OCI-LY1 (cell line): ENCODE data around the gene DLGAP4.

Experiments used
- EZH2 ChIP-seq: fragments of 200-600 bp; sonication (generic), shearing (Covaris generic); IDR thresholded peaks from 2 replicates; pipeline ENCODE4 v1.8.0; 2017; ENCODE audit warnings: borderline replicate concordance, mixed run types, mild to moderate bottlenecking, antibody characterized with exemption, low read length, moderate library complexity, mixed read lengths
- TF ChIP-seq, protein P1 (sequence below): fragments of 200-600 bp; sonication (generic), shearing (Covaris generic); IDR thresholded peaks from 2 replicates; pipeline ENCODE4 v1.5.1; 2017; ENCODE audit warnings: mild to moderate bottlenecking, antibody characterized with exemption, low read length, moderate library complexity, mixed read lengths

DNA sequence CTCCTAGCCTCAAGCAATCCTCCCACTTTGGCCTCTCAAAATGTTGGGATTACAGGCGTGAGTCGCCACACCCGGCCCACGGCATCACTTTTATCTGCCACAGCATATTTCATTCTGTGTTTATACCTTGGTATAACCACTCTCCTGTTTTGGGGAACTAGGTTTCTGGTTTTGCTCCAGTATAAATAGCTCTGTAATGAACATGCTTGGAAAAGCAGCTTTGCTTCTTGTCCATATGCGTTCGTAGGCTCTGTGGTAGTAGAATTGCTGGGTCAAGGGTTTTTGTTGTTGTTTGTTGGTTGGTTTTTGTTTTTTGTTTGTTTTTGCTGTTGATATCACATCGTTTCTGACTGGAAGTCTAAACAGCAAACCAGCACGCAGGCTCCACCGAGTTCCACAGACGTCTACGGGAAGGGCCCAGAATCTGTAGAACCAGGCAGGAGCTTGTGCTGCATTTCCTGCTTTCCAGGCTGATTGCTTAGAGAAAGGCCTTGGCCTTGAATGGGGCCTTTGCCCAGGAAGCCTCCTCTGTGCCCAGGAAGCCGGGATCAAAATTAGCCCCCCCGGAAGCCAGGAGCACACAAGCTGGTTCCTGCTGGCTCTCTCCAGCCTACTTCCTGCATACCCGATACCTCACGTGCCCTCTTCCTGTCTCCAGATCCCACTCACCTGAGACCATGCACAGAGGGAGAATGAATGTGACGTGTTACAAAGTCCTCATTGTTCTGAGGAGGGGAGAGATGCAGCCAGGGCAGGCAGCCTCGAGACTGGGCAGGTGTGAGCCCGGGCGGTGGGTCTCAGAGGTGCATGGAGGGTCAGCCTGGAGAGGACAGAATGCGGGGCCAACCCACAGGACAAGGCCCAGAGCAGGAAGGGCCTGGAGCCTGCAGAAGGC, 35.1 kb upstream of the DLGAP4 start:
- TF ChIP-seq, protein P1, sequence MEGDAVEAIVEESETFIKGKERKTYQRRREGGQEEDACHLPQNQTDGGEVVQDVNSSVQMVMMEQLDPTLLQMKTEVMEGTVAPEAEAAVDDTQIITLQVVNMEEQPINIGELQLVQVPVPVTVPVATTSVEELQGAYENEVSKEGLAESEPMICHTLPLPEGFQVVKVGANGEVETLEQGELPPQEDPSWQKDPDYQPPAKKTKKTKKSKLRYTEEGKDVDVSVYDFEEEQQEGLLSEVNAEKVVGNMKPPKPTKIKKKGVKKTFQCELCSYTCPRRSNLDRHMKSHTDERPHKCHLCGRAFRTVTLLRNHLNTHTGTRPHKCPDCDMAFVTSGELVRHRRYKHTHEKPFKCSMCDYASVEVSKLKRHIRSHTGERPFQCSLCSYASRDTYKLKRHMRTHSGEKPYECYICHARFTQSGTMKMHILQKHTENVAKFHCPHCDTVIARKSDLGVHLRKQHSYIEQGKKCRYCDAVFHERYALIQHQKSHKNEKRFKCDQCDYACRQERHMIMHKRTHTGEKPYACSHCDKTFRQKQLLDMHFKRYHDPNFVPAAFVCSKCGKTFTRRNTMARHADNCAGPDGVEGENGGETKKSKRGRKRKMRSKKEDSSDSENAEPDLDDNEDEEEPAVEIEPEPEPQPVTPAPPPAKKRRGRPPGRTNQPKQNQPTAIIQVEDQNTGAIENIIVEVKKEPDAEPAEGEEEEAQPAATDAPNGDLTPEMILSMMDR, result no peak
- no peak for TF ChIP-seq EZH2
